Stimulated activated naive B cell treated with anti-CD40 and anti-IgM and Interleukin-4, amounts not matched to agents 10 μg/mL and 1 μg/mL and 100 μg/mL, for 72 hours (primary cell): ENCODE measurements around the gene CD151.

Experiments used
- ATAC-seq, 2 donors: fragments of 150-1000 bp; cut with Tn5 transposase; replicated peaks; 2 replicates each; pipeline ENCODE4 v1.10.0; 2021; ENCODE audit warnings: moderate library complexity in 1 of 2
- DNase-seq: peaks from one replicate; pipeline ENCODE4 v3.0.0; 2021
- H3K27ac Mint-ChIP-seq: one replicate; pipeline ENCODE4 v1.8.0; 2022; ENCODE audit warnings: mild to moderate bottlenecking, mixed read lengths
- H3K27me3 Mint-ChIP-seq, 2 donors: one replicate each; pipeline ENCODE4 v1.8.0; 2022; ENCODE audit warnings: mixed read lengths in 2 of 2
- H3K36me3 Mint-ChIP-seq, 2 donors: one replicate each; pipeline ENCODE4 v1.8.0; 2022; ENCODE audit warnings: mixed read lengths in 2 of 2, mild to moderate bottlenecking in 1 of 2
- H3K4me1 Mint-ChIP-seq, 2 donors: one replicate each; pipeline ENCODE4 v1.8.0; 2022; ENCODE audit warnings: mixed read lengths in 2 of 2, mild to moderate bottlenecking in 1 of 2
- H3K4me3 Mint-ChIP-seq, 2 donors: one replicate each; pipeline ENCODE4 v1.8.0; 2022; ENCODE audit warnings: mild to moderate bottlenecking in 2 of 2, mixed read lengths in 2 of 2, moderate library complexity in 1 of 2
- H3K9me3 Mint-ChIP-seq, 2 donors: one replicate each; pipeline ENCODE4 v1.8.0; 2022; ENCODE audit warnings: mixed read lengths in 2 of 2, mild to moderate bottlenecking in 1 of 2

CD151 gene

DNA sequence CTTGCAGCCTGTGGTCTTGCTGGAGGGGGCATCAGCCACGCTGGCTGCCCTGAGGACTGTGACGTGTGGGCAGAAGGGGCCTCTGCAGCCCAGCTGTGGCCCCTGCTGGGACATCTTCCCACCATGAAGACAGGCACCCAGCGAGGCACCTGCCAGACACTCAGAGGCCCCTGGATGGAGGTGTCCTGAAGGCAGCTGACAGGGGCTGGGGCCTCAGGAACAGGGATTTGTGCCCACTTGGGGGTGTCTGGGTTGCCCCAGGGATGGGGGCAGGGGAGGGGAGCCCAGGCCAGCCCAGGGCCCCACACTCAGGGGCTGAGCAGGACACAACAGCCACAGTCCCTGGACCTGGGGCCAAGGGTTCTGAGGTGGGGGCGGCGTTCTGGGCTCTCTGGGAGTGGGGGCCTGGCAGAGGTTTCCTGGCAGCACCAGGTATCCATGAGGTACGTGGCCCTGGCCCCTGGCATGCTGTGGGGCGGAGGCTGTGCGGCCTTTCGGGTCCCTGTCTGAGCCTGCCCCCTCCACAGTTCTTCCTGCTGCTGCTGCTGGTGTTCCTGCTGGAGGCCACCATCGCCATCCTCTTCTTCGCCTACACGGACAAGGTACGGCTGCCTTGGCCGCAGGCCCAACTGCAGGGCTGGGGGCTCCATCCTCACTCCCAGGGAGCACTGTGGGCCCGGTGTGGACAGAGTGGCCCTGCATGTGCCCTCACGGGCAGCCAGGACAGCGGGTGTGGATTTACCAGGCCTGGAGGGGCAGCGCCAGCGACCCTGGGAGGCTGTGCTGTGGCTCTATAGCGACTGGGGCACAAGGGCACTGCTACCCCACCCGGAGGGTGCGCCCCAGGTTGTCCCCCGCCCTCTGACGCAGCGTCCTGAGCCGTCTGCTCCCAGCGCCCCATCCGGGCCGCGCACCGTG, 31.4 kb downstream of the CD151 start:
- no peak for ATAC-seq
- DNase-seq: no peak
- Mint-ChIP-seq H3K4me3 (no peak overlapping the region), H3K4me1 (peaks cover 0 to 3% of the 10 kb centered on the region in 2 donors), H3K9me3 (no peaks in the 10 kb centered on the region), H3K27ac (peak overlapping the region; percentile 73), H3K36me3 (peaks cover 7 to 8% of the 10 kb centered on the region in 2 donors), H3K27me3 (no peaks in the 10 kb centered on the region)

DNA sequence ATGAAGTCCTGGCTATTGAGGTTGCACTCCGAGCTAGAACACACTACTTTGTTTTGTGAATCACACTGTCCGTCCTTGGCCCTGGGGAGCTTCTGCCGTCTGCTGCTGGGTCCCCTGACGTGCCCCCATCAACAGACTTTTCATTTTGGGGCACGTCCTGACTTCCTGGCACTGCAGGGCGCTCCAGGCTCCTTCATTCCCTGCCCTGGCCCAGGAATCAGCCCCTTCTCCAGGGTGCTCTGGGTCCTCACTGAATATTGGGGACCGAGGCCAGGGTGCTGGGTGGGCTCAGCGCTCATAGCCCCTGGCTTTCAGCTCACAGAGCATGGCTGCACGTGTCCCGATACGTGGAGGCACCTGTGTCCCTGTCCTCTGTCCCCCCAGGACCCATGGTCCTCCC, 32.1 kb downstream of the CD151 start:
- Mint-ChIP-seq H3K4me3 (no peak overlapping the region), H3K27me3 (no peaks in the 10 kb centered on the region), H3K4me1 (no peaks in the 10 kb centered on the region), H3K27ac (no peak overlapping the region), H3K36me3 (peaks cover 7 to 8% of the 10 kb centered on the region in 2 donors), H3K9me3 (no peaks in the 10 kb centered on the region)
- DNase-seq: no peak
- ATAC-seq: no peak

DNA sequence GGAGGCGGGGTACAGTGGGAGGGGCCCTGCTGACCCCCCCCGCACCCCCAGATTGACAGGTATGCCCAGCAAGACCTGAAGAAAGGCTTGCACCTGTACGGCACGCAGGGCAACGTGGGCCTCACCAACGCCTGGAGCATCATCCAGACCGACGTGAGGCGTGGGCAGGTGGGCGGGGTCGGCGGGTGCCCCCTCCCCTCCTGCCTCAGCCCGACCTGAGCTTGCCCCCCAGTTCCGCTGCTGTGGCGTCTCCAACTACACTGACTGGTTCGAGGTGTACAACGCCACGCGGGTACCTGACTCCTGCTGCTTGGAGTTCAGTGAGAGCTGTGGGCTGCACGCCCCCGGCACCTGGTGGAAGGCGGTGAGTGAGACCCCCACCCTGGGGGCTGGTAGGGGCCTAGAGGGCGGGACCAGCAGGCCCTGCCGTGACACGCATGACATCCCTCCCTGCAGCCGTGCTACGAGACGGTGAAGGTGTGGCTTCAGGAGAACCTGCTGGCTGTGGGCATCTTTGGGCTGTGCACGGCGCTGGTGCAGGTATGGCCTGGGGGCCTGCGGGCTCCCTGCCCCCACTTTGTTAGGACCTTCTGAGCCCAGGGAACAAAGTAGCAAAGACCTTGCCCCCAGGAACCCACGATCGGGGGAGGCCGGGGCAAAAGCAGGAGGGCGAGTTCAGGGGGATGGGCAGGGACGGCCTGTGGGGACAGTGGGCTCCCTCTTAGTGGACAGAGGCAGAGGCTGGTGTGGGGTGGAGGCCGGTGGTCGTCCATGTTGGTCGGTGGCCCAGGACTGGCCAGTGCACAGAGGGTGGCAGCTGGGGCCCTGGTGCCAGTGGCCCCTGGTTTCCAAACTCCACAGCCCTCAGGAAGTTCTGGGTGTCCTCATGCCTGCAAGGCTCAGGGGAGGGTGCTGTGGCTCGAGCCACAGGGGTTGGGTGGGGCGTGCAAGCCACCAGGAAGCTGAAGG, 33.0 kb downstream of the CD151 start:
- H3K36me3 Mint-ChIP-seq: peaks cover 9 to 12% of the 10 kb centered on the region in 2 donors
- DNase-seq (no peak), ATAC-seq (no peak)
- no peaks in the 10 kb centered on the region for H3K4me1 Mint-ChIP-seq
- H3K27ac Mint-ChIP-seq: peak overlapping the region; percentile 14
- no peaks in the 10 kb centered on the region for H3K27me3 Mint-ChIP-seq
- H3K4me3 Mint-ChIP-seq: no peak overlapping the region
- no peaks in the 10 kb centered on the region for H3K9me3 Mint-ChIP-seq

DNA sequence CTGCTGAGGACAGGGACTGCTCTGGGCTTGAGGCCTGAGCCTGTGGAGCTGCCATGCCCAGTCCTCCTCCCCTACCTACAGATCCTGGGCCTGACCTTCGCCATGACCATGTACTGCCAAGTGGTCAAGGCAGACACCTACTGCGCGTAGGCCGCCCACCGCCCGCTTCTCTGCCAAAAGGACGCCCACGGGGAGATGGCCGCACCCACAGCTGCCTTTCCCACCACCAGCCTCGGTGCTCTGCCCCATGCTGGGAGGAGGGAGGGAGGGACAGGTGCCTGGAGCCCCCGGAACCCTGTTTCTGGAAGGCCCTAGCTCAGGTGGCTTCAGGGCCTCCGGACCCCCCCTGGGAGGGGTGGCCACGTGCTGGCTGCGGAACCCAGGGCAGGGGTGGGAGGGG, 33.7 kb downstream of the CD151 start:
- H3K27ac Mint-ChIP-seq: no peak overlapping the region
- ATAC-seq: no peak
- peaks cover 10 to 15% of the 10 kb centered on the region in 2 donors for H3K36me3 Mint-ChIP-seq
- no peak for DNase-seq
- no peaks in the 10 kb centered on the region for H3K9me3 Mint-ChIP-seq
- H3K4me3 Mint-ChIP-seq: no peak overlapping the region
- H3K27me3 Mint-ChIP-seq: no peaks in the 10 kb centered on the region
- no peaks in the 10 kb centered on the region for H3K4me1 Mint-ChIP-seq

DNA sequence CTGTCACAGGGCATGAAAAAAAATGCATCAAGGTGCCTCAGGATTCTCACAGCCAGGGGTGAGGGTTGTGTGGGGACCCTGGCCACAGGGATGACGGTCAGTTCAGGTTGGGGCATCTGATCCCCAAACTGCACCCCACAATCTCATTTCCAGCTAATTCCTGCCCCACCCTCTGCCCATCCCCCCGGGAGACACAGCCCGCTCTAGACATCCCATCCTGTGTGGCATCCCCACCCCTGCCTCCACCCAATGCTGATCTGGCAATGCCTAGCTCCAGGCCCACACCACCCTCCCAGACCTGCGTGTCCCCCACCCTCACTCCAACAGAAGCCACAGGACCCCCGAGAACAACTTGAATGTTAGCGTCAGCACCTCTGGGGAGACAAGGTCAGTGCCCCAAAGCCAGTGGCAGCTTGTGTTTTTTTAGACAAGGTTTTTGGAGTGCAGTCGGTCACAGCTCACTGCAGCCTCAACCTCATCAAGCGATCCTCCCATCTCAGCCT, 35.2 kb downstream of the CD151 start:
- Mint-ChIP-seq H3K27ac (no peak overlapping the region), H3K4me1 (no peaks in the 10 kb centered on the region), H3K36me3 (peaks cover 16 to 20% of the 10 kb centered on the region in 2 donors), H3K9me3 (no peaks in the 10 kb centered on the region), H3K4me3 (no peak overlapping the region), H3K27me3 (no peaks in the 10 kb centered on the region)
- DNase-seq (no peak), ATAC-seq (no peak)

DNA sequence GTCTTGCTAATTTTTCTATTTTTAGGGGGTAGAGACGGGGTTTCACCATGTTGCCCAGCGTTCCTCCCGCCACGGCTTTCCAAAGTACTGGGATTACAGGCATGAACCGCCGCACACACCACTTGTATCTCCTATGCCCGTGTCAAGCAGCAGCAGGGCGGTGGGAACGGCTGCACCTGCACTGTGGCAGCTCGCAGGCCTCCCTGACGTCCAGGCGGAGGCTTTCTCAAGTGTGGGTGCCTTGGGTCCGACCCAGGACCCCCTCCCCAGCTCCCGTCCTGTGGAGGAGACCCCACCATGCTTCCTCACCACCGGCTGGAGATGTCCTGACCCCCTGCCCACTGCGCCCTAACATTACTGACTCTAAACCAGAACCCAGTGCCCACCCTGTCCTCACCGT, 35.6 kb downstream of the CD151 start:
- DNase-seq (no peak), ATAC-seq (no peak)
- H3K27me3 Mint-ChIP-seq: no peaks in the 10 kb centered on the region
- H3K4me3 Mint-ChIP-seq: no peak overlapping the region
- no peaks in the 10 kb centered on the region for H3K4me1 Mint-ChIP-seq
- peaks cover 20 to 24% of the 10 kb centered on the region in 2 donors for H3K36me3 Mint-ChIP-seq
- no peak overlapping the region for H3K27ac Mint-ChIP-seq
- no peaks in the 10 kb centered on the region for H3K9me3 Mint-ChIP-seq

DNA sequence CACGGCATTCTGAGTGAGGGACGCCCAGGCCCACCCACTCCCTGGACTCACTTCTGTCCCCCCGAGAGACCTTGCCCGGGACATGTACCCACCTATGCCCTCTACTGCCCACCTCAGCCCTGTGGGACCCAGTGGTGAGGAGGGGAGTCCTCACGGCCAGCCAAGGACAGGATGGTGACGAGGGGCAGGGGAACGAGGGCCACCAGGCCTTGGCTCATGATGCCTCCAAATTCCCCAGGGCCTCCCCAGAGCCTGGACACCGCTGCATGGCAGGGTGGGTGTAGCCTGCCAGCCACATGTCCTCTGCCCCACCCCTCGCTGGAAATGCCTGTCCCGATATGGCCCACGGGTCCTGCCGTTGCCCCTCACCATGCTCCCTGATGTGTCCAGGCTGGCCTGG, 36.0 kb downstream of the CD151 start:
- Mint-ChIP-seq H3K27ac (no peak overlapping the region), H3K27me3 (no peaks in the 10 kb centered on the region), H3K9me3 (no peaks in the 10 kb centered on the region), H3K4me1 (no peaks in the 10 kb centered on the region), H3K36me3 (peaks cover 24 to 28% of the 10 kb centered on the region in 2 donors), H3K4me3 (no peak overlapping the region)
- no peak for DNase-seq
- no peak for ATAC-seq

DNA sequence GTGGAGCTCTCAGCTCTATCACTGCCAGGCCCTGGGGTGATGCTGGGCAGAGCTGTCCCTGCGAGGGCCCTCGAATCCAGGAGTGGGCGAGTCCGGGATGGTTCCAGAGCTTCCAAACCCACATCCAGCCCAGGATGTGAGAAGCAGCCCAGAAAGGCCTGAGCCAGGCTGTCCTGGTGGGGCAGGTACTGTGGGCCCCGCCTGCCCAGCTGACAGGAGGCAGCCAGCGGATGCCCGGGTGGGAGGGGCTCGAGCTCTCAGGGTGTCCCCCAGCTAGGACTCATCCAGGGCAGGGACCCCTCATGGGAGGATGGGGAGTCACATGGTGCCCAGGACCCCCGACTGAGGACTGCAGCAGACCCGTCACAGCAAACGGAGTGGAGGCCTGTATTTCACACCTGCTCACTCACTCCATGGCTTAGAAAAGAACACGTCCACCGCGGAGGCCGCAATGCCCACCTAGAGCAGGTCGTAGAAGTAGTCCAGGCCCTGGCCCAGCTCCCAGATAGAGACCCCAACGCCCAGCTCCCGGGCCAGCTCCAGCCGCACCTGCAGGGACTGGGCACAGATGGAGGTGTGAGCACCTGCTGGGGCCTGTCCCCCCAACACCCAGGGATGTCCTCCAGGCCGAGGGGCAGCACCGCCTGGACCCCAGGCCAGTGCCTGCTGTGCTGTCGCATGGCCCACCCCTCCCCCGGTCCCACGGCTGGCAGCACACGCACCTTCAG, 36.8 kb downstream of the CD151 start:
- H3K36me3 Mint-ChIP-seq: peaks cover 28 to 33% of the 10 kb centered on the region in 2 donors
- H3K4me1 Mint-ChIP-seq: no peaks in the 10 kb centered on the region
- no peak overlapping the region for H3K4me3 Mint-ChIP-seq
- H3K9me3 Mint-ChIP-seq: no peaks in the 10 kb centered on the region
- ATAC-seq (no peak), DNase-seq (no peak)
- H3K27ac Mint-ChIP-seq: no peak overlapping the region
- no peaks in the 10 kb centered on the region for H3K27me3 Mint-ChIP-seq

DNA sequence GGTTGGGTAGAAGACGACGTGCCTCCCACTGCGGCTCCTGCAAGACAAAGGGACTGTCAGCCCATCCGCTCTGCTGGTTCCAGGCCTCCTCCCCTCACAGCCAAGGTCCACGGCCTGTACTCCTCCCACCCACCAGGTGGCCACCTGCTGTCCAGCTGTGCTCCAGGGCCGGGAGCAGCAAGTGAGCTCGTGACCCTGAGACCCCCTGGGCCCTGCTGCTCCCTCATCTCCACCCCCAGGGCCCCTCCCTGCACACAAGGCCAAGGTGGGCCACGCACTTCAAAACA, 37.3 kb downstream of the CD151 start:
- Mint-ChIP-seq H3K36me3 (peaks cover 32 to 35% of the 10 kb centered on the region in 2 donors), H3K9me3 (no peaks in the 10 kb centered on the region), H3K27ac (no peak overlapping the region), H3K4me3 (no peak overlapping the region), H3K27me3 (no peaks in the 10 kb centered on the region), H3K4me1 (no peaks in the 10 kb centered on the region)
- no peak for ATAC-seq
- DNase-seq: no peak

DNA sequence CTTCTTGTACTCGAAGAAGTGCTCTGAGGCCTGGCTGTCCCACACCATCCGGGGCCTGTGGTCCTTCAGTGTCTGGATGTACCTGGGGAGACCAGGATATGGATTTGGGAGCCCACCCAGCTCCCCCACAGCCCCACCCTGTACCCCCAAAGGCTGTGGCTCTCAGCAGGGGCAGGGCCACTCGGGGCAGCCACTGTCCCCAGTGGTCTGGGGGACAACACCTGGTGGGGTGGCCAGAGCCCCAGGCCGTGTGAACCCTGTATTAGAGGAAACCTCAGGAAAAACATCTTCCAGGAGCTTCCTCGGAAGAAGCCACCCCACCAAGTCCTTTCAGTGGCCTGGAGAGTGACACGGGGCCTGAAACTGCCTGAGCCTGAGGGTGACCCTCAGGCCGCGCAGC, 37.7 kb downstream of the CD151 start:
- Mint-ChIP-seq H3K36me3 (peaks cover 35 to 38% of the 10 kb centered on the region in 2 donors), H3K4me3 (no peak overlapping the region), H3K27ac (no peak overlapping the region), H3K4me1 (no peaks in the 10 kb centered on the region), H3K27me3 (no peaks in the 10 kb centered on the region), H3K9me3 (no peaks in the 10 kb centered on the region)
- DNase-seq (no peak), ATAC-seq (no peak)

DNA sequence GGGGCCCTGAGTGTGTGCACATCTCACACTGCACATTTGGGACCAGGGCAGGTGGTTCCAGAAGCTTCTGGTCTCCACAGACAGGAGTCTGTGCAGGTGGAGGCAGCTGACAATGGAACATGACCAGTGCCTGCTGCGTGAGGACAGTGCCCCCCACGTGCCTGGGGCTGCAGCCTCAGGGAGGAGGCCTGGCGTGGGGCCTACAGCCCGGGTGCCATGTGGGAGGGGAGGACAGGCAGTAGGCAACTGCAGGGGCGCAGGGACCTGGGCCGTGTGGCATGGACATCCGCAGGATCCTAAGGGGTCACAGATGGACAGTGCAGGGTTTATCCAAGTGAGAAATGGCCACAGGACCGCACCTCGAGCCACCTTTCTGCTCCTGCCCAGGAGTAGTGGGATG, 38.7 kb downstream of the CD151 start:
- Mint-ChIP-seq H3K27ac (no peak overlapping the region), H3K27me3 (no peaks in the 10 kb centered on the region), H3K36me3 (peaks cover 38 to 42% of the 10 kb centered on the region in 2 donors), H3K4me3 (no peak overlapping the region), H3K4me1 (no peaks in the 10 kb centered on the region), H3K9me3 (no peaks in the 10 kb centered on the region)
- DNase-seq (no peak), ATAC-seq (no peak)

DNA sequence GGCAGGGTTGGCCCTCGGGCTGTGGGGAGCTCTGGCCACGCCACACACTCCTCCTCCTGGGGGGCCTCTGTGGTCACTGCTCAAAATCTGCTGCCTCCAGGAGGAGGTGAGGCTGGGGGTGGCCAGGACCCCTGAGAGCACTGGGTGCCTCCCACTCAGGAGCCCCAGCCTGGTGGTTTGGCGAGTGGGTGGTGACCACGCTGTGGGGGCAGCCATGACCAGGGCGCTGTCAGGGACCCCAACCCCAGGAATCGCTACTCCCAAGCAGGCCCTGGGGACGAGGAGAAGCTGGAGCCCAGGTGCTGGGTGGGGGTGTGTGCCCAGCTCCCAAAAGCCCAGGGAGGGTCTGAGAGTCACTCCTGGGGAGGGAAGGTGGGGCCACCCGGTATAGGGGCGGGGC, 40.0 kb downstream of the CD151 start:
- peaks cover 0 to 1% of the 10 kb centered on the region in 2 donors for H3K9me3 Mint-ChIP-seq
- H3K4me3 Mint-ChIP-seq: no peak overlapping the region
- no peaks in the 10 kb centered on the region for H3K4me1 Mint-ChIP-seq
- no peaks in the 10 kb centered on the region for H3K27me3 Mint-ChIP-seq
- peaks cover 43 to 48% of the 10 kb centered on the region in 2 donors for H3K36me3 Mint-ChIP-seq
- no peak overlapping the region for H3K27ac Mint-ChIP-seq
- DNase-seq (no peak), ATAC-seq (no peak)

DNA sequence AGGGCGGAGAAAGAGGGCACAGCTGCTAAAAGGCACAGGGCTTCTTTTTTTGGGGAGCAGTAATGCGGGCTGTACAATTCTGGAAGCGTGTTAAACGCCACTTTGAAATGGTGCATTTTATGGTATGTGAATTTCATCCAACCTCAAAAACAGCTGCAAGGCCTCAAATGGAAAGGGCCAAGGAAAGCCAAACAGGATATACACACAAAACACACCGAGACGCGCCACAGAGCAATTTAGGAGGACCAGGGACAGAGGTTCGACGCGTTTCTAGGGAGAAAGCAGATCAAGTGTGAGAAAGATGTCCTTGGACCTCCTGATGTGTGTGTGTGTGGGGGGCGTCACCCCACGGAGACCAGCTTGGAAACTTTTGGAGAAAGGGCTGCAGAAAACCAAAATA, 41.0 kb downstream of the CD151 start:
- Mint-ChIP-seq H3K27ac (no peak overlapping the region), H3K36me3 (peaks cover 44 to 48% of the 10 kb centered on the region in 2 donors), H3K4me1 (no peaks in the 10 kb centered on the region), H3K27me3 (no peaks in the 10 kb centered on the region), H3K4me3 (no peak overlapping the region), H3K9me3 (peaks cover 0 to 1% of the 10 kb centered on the region in 2 donors)
- DNase-seq: no peak
- no peak for ATAC-seq

DNA sequence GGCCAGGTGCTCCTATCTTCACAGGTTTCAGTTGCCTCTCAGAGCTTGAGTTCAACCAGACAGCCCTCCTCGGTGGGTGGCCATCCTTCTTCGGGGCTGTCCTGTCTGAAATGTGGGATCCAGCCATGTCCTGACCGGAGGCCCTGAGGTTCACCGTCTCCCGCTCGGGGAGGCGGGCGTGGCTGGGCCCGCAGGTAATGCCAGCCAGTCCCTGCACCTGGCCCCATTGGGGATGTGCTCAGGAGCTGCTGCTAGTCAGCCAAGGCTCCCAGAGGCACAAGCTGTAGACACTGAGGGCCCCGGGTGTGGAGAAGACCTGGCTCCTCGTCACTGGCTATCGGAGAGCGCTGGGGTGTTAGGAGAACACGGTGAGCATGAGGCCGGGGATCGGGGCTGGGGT, 42.5 kb downstream of the CD151 start:
- ATAC-seq: no peak
- Mint-ChIP-seq H3K27me3 (no peaks in the 10 kb centered on the region), H3K36me3 (peaks cover 50 to 52% of the 10 kb centered on the region in 2 donors), H3K9me3 (peaks cover 0 to 1% of the 10 kb centered on the region in 2 donors), H3K27ac (no peak overlapping the region), H3K4me3 (no peak overlapping the region), H3K4me1 (no peaks in the 10 kb centered on the region)
- no peak for DNase-seq
